GM12864 (cell line): ENCODE data around the gene CXXC4.

Source experiments
- DNase-seq: peaks from one replicate; pipeline ENCODE4 v3.0.0-alpha.2; 2011; ENCODE audit warnings: low read depth
- H3K4me3 ChIP-seq: 2 replicates; pipeline ENCODE4 v1.5.1; 2011; ENCODE audit warnings: mild to moderate bottlenecking, low read depth, low read length, control low read depth
- TF ChIP-seq, protein P1 (sequence below): IDR thresholded peaks from 2 replicates; pipeline ENCODE4 v1.5.1; 2011; ENCODE audit warnings: low read depth, mild to moderate bottlenecking, moderate library complexity, low read length, control low read depth, inconsistent platforms; ENCODE audit errors: missing control alignments

The CXXC4 gene

GRCh38 chr4:104470770-104471169 lies 23.9 kb downstream of the CXXC4 start:
- DNase-seq = no peak
- H3K4me3 ChIP-seq = no peak overlapping the region
- TF ChIP-seq, protein P1, sequence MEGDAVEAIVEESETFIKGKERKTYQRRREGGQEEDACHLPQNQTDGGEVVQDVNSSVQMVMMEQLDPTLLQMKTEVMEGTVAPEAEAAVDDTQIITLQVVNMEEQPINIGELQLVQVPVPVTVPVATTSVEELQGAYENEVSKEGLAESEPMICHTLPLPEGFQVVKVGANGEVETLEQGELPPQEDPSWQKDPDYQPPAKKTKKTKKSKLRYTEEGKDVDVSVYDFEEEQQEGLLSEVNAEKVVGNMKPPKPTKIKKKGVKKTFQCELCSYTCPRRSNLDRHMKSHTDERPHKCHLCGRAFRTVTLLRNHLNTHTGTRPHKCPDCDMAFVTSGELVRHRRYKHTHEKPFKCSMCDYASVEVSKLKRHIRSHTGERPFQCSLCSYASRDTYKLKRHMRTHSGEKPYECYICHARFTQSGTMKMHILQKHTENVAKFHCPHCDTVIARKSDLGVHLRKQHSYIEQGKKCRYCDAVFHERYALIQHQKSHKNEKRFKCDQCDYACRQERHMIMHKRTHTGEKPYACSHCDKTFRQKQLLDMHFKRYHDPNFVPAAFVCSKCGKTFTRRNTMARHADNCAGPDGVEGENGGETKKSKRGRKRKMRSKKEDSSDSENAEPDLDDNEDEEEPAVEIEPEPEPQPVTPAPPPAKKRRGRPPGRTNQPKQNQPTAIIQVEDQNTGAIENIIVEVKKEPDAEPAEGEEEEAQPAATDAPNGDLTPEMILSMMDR = no peak

DNA sequence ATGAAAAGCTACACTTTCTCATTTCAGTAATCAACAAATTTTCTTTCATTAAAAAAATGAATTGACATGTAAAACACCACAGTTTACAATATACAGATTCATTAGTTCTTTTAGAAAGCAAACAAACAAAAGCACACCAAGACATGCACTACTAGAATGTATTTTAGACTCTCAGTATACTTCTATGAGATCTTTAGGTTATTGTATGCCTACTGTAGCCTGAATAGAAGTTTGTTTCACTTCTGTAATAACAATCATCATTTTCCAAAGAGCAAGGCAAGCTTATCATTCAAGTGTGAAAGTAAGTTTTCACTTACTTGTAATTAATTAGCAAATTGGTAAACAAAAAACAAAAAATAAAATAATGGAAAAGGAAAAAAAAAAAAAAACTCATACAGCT lies 24.9 kb downstream of the CXXC4 start:
- DNase-seq = no peak
- TF ChIP-seq, protein P1 = no peak

GRCh38 chr4:104465619-104466018 lies 29.1 kb downstream of the CXXC4 start:
- no peak for DNase-seq
- H3K4me3 ChIP-seq = no peak overlapping the region
- TF ChIP-seq, protein P1 = no peak

More for the DNA sequence above, 24.9 kb downstream of the CXXC4 start:
- H3K4me3 ChIP-seq = no peak overlapping the region

- TF ChIP-seq, protein P1 = no peak
- H3K4me3 ChIP-seq = no peak overlapping the region
- DNase-seq = no peak
Observed at GRCh38 chr4:104465201-104465600, 29.5 kb downstream of the CXXC4 start.

DNA sequence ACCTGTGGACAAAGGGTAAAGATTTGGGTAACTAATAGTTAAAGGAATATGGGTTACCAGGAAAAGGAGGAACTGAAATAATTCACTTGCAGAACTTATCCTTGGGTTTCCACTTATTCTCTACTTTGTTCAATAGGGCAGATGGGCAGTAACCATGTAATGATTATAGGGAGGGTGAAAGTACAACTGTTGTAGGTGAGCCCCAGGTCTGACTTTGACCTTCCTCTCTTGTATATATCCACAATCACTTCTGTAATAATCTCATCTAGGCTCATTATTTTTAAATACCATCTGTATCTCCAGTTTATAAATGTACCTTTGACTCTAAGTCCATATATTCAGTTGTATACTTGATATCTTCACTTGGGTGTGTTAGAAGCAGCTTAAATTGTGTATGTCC lies 32.1 kb downstream of the CXXC4 start:
- no peak overlapping the region for H3K4me3 ChIP-seq
- TF ChIP-seq, protein P1 = no peak
- no peak for DNase-seq

DNA sequence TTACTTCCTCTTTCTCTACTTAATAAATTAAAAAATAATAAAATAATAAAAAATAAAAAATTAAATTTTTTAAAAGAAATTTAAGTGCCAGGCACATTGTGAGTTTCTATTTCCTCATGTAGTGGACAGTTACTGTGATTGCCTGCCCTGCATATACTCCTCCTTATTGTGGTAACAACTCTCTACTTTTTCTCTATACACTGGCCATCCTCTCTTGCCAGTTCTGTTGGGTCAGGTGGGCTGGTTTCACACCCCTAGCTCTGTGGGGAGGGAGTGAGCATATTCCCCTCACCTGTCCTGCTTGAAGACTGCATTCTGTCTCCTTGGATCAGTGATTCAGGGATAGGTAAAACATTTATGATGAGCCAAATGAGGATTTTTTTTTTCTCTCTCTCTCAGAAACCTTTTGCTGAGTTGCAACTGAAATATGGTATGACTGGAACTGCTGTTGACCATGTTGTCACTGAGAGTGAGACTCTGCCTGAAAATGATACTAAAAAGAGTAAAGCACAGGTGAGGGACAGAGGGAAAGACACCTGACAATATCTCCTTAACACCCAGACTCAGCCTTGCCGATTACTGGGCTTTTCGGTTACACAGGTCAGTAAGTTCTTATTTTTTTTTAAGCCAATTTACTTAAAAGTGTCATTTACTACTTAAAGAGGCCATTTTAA lies 37.2 kb downstream of the CXXC4 start:
- no peak for DNase-seq
- no peak overlapping the region for H3K4me3 ChIP-seq
- TF ChIP-seq, protein P1 = no peak

GRCh38 chr4:104451573-104451972 lies 43.1 kb downstream of the CXXC4 start:
- TF ChIP-seq, protein P1 = peak; percentile 32
- DNase-seq = no peak
- H3K4me3 ChIP-seq = no peak overlapping the region
